Measurements from ENCODE around the gene OPCML.

GRCh38 chr11:132888226-132888625 is 644.1 kb downstream of the OPCML start:
- no peak for TF ChIP-seq CTCF (IDR thresholded peaks at IDR 0.05)
- TF ChIP-seq EZH2 (IDR thresholded peaks at IDR 0.05; ENCODE audit: borderline replicate concordance, insufficient read depth, low read depth, low read length, poor library complexity, severe bottlenecking), result no peak
